HG02885 (cell line): ENCODE data around the gene GJA4.
"Not testable (repeated sequence)": the region's sequence is repeated elsewhere in the genome, so short reads cannot be mapped to it uniquely, and the experiment has no call there.

Experiments used
- ATAC-seq: cut with Tn5 transposase; IDR thresholded peaks from one replicate; pipeline ENCODE4 v1.9.1; 2021; ENCODE audit warnings: mild to moderate bottlenecking; ENCODE audit not compliant: unreplicated experiment, poor library complexity

GJA4 gene

DNA sequence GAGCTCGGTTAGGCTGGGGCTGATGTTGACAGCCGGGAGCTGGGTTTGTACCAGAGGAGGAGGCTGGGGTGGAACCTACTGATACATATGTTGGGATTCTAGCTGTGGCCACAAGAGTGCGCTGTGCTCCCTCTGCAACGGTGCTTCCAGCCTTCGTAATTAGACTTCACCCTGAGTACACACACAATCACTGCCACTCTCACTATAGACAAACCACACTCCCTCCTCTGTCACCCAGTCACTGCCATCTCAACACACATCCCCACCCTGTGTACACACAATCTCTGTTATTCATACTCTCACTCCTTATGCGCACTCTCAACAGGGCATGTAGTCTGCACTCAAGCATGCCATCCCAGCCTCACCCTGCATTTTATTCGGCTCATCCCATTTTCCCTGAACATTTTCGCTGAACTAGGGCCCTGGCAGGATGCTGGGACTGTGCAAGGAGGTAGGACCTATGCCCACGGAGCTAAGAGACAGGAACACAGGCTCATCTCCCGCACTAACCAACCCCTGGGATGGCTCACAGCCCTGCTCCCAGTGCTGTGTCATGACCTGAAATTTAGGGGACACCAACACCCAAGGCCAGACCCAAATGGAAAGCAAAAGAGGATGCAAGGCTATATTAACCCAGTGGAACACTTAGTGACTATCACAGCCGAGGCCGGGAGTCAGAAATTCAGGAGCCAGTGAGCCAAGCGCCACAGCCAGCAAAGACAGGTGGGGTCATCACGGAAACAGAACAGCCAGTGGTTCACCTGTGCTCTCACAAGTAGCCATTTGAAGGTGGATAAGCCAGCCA, 6.1 kb upstream of the GJA4 start:
- ATAC-seq: no peak

DNA sequence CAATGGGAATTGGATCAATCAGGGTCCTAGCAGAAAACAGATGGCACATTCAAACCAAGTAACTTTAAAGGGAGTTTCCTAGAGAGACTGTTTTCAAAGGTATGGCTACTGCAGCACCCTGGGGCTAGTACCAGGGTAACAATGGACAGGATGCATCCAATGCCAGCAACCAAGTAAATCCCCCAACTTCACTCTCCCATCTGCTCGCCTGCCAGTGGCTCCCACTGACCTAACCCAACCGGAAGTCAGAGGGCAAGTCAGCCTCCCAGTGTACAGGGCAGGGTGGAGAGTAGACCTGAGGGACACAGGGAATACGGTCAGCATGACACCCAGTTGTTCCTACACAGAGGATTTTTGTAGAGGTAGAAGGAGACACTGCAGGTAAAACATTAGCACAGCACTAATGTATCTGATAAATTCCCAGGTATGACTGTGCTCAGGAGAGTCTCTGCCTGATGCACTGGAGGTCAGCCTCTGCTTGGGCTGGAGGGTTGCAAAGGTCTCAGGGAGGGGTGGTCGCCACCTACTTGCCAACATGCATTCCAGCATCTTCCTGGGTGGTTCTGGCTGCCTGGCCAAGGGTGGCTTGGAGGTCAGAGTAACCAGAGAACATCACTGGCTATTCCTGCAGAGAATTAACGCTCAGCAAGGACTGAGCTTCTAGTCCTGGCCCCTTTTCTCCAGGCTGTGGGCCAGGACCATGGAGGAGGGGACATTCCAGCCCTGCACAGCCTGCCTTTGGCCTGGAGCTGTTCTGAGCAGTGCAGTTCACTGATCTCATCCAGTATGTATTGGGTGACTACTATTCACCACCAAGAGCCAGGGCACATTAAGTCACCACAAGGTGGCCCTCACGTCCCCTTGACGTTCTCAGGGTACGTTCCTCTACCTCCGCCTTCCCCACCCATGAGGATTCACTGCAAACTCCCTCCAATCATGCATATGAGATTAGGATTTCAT, 5.1 kb upstream of the GJA4 start:
- no peak for ATAC-seq

DNA sequence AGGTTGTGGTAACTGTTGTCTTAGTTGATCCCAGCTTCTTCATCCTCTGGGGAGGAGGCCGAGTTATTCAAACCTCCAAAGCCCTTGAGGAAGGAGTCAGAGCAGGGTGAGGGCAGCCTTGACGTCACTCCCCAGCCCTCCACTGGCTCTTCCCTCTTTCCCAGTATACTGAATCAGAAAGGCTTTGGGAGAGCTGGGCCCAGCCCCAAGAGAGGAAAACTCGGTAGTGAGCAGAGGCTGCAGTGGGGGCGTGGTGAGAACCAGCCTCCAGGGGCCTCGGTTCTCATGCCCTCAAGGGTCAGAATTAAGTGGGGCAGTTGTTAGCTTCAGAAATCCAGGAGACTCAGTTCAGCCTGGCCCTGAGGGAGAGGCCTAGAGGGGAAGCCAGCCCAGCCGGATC, 1.8 kb upstream of the GJA4 start:
- ATAC-seq: no peak

DNA sequence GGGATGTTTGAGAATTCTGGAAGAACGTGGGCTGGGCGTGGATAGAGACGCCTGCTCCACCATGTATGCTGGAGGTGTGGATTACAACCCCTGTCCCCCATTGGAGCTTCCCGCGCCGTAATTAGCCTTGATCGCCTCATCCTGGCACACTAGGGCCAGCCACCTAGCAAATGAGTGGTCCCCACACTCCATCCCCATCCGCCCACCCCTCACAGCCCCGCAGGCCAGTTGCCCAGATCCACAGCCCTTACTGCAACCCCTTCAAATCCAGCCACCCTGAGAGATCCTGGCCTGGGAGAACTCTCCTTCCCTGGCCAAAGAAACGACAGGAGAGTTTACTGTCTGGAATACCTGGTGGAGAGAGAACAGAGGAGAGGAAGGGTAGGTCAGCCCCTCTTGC, 375 bp upstream of the GJA4 start:
- ATAC-seq: no peak

DNA sequence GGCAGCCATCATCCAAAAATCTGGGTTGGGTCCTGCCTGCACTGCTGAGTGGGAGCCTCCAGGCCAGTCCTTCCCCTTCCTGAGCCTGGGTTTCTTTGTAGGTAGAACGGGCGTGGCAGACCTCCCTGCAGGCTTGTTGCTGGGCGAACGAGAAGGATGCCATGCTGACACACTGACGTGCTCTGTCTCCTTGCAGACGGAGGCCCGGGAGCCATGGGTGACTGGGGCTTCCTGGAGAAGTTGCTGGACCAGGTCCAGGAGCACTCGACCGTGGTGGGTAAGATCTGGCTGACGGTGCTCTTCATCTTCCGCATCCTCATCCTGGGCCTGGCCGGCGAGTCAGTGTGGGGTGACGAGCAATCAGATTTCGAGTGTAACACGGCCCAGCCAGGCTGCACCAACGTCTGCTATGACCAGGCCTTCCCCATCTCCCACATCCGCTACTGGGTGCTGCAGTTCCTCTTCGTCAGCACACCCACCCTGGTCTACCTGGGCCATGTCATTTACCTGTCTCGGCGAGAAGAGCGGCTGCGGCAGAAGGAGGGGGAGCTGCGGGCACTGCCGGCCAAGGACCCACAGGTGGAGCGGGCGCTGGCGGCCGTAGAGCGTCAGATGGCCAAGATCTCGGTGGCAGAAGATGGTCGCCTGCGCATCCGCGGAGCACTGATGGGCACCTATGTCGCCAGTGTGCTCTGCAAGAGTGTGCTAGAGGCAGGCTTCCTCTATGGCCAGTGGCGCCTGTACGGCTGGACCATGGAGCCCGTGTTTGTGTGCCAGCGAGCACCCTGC, 1.4 kb downstream of the GJA4 start:
- ATAC-seq: no peak

- ATAC-seq: no peak
Observed at GRCh38 chr1:34794790-34795180, 2.0 kb downstream of the GJA4 start.

DNA sequence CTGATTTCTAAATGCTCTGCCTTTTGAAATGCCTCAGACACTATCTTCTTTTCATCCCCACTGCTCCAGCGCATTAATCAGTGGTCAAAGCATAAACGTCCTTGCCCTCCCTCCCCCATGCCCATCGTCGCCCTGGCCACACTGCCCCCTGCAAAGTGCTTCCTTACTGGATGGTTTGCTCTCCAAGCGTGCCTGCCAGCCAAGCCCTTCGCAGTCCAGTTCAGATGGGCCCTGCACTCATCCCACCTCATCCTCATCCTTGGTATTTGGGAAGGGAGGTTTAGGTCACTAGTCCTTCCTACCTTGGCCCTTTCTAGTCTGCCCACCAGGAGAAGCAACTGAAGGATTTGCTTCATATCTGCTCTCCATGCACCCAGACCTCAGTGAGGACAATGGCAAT, 3.1 kb downstream of the GJA4 start:
- no peak for ATAC-seq

DNA sequence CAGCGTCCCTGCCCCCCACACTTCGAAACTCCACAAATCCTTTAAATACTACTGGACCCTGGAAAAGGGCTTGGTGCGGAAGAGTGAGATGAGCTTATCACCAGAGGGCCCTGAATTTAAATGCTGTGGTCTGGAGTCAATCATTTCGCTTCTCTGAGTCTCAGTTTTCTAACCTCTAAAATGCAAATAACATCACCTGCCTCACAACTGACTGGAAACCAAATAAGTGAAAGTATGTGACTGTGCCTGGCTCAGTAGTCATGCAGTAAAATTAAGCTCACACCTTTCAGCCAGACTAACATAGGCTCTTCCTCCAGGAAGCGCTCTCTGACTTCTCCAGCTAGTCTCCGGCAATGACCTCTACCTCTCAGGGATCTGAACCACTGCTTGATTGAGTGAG, 4.2 kb downstream of the GJA4 start:
- peak; percentile 63 for ATAC-seq

- ATAC-seq: no peak
Observed at GRCh38 chr1:34800214-34800613, 7.4 kb downstream of the GJA4 start.

DNA sequence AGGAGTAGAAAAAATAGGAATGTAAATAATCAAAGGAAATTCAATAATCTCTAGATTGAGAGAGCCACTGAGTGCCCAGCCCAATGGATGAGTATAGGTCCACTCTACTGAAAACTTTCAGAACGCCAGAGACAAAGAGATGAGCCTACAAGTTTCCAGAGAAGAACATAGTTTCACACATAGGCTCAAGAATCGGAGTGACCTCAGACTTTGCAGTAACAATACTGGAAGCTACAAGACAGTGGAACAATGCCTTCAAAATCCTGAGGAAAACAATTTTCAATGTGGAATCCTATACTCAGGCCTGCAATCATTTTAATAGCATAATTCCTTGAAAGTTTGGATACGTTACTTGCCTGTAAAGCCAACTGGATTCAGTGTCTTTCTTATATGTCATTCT, 11.0 kb downstream of the GJA4 start:
- no peak for ATAC-seq

GRCh38 chr1:34806396-34806795, 13.6 kb downstream of the GJA4 start:
- no peak for ATAC-seq

DNA sequence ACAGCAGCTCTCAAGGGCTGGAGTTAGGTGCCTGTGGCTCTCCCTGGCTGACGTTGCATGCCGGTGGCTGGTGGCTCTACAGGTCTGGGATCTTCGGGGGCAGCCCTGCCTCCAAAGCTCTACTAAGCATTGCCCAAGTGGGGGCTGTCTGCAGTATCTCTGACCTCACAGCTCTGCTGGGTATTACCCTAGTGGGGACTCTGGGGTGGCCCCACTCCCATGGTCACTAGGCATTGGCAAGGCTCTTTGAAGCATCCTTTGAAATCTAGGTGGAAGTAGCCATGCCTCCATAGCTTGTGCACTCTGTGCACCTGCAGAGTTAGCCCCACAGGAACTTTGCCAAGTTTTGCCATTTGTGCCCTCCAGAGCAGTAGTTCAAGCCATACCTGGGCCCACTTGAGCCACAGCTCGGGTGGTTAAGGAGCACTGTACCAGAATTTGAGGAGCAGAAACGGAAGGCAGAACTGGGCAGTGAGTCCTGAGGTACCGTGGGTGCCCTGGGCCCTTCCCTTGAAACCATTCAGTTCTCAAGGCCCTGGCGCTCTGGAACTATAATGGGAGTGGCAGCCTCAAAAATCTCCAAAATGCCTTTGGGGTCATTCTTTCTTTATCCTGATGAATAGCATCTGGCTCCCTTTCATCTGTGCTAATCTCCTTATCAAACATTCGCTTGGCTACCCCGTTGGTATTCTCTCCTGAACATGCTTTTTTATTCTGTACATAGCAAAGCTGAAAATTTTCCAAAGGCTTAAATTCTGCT, 15.4 kb downstream of the GJA4 start:
- ATAC-seq: no peak

- not testable (repeated sequence) for ATAC-seq
Observed at GRCh38 chr1:34810781-34811180, 18.0 kb downstream of the GJA4 start.

- no peak for ATAC-seq
Observed at GRCh38 chr1:34816332-34816731, 23.5 kb downstream of the GJA4 start.

DNA sequence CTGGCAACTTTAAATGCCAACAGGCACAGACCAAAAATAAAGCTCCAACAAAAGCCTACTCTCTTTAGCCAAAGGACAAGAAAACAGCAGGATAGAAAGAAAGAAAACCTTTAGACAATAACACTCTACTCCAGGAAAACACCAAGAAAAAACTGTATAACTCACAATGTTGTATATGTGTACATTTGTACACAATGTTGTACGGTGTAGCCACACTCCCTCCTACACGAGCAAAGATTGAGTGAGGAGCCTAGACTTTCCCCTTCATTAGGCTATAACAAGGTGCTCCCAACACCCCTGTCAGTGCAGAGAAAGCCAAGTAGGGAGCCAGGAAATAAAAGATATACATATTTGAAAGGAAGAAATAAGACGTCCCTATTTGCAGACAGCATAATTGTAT, 24.0 kb downstream of the GJA4 start:
- no peak for ATAC-seq

- not testable (repeated sequence) for ATAC-seq
Observed at GRCh38 chr1:34818862-34819261, 26.1 kb downstream of the GJA4 start.

DNA sequence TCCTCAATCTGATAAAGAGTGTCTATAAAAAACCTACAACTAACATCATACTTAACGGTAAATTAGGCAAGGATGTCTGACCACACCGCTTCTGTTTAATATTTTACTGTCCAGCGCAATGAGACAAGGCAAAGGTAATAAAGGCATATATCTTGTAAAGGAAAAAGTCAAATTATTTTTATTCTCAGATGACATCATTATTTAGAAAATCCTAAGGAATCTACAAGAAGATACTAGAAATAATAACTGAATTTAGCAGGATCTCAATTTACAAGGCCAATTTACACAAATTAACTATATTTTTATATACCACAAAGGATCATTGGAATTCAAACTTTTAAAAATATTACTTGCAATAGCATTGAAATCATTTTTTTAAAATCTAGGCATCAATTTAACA, 29.4 kb downstream of the GJA4 start:
- ATAC-seq: no peak

DNA sequence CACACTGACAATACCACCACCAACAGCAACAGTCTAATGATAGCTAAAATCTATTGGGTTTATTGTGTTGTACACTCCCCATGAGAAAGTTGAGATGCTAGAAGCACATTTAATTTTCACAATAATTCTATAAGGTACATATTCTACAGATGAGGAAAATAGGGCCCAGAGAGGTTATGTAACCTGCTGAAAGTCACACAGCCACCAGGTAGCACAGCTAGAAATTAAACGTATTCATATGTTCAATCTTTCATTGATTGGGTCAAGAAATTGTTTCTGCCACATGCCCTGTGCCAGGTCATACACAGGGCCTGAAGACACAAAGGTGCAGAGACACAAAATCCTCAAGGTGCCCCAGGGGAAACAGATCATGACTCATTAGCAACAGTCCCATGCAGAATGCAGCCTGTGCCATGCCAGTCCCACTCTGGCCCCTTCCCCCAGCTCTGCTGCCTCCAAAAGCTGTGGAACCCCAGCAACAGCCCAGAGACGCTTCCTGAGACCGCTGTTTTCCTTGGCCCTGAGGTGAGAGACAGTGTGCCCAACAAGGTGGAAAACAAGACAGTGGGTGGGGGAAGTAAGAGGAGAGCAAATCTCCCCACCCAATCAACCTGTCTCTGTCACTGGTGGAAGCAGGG, 32.1 kb downstream of the GJA4 start:
- no peak for ATAC-seq

- ATAC-seq: no peak
Observed at GRCh38 chr1:34825455-34826091, 32.8 kb downstream of the GJA4 start.
